NCI-H2227 (cell line): ENCODE measurements around the gene EFL1.

Experiments used
- DNase-seq: peaks from one replicate; lab custom pipeline; 2025; ENCODE audit not compliant: unreplicated experiment; lab: John Stamatoyannopoulos, UW

The EFL1 gene

DNA sequence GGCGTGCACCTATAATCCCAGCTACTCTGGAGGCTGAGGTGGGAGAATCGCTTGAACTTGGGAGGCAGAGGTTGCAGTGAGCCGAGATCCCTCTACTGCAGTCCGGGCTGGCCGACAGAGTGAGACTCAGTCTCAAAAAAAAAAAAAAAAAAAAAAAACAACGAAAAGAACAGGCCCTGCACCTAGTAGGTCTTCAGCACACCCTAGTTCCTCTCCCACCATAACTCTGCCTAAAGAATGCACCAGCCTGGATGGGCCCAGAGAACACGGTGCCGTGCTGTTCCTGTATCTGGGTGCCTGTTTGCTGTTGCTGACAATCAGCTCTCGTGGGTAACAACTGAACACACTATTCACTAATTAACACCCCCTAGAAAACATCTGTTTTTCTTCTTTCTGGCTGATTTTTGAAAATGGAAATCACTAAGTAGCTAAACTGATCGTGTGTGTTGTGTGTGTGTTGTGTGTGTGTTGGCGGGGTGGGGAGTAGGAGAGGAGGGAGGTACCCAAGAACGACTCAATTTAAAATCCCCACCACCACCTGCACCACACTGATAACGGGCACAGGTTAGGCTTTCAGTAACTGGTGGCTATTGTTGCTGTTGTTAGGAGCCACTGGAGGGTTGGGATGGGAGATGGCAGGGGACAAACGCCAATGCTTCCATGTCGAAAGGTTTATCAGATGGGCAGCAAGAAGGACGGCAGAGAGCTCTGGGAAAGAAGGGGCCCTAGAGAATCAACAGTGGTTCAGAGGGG lies 176.1 kb downstream of the EFL1 start:
- no peak for DNase-seq

DNA sequence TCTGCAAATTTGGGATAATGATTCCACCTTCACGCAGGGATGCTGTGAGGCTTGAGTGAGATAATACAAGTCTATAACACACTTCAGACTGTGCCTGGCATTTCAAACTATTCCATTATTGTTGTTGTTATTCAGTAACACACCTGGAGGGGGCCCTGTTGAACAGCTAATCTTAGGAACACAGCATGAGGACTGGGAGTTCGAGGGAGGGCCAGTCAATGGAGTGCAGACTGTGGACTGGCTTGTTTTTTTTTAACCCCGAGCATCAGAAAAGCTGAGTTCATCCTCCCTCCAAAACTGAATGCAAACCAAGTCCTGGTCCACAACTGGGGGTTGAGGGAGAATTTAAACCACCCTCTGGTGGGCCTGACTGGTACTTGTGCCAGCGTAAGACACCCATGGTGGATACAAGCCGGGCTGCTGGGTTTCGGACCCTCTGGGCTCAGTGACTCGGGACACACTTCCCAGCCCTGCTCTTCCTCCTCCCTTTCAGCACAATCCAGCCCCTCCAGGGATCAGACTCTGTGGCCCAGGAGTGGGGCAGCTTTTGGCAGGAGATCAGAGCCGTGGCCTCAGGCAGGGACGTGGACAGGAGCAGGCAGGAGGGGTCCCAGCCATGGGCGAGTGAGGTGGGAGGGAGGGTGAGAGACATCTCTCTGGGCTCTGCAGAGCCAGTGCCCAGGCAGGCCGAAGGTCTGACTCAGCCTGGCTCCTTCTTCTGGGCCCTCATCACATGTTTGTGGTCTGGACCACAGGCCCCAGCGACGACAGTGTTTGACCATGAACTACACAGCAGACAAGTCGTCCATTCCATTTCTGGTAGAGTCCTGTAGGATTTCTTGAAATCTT lies 180.4 kb downstream of the EFL1 start:
- no peak for DNase-seq

DNA sequence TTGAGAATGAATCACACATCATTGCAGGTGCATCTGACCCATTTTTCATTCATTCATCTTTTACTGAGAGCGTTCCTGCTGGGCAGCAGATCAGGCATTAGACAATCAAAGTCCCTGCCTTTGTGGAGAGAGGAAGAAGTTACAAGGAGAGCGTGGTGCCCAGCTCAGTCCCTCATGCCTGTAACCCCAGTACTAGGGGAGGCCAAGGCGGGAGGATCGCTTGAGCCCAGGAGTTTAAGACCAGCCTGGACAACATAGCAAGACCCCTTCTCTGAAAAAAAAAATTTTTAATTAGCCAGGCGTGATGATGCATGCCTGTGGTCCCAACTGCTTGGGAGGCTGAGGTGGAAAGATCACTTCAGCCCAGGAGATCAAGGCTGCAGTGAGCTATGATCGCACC lies 181.8 kb downstream of the EFL1 start:
- no peak for DNase-seq
